Raji (cell line): ENCODE data around the gene SCO2.

Source experiments
- POLR2A ChIP-seq: IDR thresholded peaks from 2 replicates; pipeline ENCODE4 v1.6.1; 2011; ENCODE audit warnings: low read depth, low read length, control low read depth; ENCODE audit not compliant: insufficient read depth

The SCO2 gene

DNA sequence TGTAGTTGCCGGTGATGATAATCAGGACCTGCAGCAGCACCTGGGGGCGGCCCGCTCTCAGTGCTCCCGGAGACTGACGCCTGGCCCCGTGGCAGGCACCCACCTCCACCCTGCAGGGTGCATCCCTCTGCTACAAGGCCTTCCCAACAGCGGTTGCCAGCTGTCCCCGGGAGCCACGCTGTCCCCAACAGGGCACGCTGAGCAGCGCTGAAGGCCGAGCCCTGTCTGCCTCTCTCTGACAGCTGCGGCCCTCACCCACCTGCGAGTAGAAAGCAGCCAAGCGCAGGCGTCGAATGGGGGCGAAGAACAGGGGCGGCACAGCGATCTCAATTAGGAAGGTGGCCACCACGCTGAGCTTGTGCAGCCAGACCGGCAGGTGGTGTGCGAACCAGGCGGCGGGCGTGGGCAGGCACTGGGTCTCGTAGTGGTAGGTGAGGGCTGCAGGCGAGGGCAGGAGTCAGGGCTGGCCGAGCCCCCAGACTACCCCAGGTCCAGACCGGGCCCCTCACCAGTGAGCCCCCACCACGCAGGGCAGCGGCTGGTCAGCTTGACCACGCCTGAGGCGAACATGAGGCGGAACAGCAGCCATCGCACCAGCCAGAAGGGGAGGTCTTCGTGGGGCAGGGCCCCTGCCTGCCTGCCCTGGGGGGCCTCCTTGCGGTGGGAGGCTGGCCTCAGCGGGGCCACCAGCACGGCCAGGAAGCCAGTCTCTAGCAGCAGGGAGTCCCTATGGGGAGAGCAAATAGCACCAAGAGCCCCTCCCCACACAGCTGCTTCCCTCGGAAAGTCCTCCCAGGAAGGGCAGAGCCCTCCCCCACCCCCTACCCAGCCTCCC is 19.4 kb downstream of the SCO2 start:
- TF ChIP-seq POLR2A: no peak

DNA sequence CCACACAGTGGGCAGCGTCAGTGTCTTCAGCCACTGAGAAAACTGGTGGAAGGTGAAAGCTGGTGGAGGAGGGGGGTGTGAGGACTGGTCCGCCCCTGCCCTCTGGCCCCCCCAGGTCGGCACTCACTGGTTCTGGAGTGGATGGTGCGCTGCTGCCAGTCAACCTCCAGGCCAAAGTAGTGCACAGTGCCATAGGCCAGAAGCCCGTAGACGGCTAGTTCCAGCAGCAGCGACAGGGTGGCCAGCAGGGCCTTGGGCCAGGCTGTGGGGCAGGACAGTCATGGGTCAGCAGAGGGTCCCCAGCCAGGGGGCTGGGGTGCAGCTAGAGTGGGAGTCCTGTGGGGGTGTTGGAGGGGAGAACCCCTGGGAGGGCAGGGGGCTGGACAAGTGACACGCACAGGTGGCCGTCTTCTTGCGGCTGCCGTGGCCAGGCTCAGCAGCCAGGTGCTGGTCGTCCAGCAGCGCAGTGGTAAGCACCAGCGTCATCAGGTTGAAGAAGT is 20.1 kb downstream of the SCO2 start:
- TF ChIP-seq POLR2A: no peak

DNA sequence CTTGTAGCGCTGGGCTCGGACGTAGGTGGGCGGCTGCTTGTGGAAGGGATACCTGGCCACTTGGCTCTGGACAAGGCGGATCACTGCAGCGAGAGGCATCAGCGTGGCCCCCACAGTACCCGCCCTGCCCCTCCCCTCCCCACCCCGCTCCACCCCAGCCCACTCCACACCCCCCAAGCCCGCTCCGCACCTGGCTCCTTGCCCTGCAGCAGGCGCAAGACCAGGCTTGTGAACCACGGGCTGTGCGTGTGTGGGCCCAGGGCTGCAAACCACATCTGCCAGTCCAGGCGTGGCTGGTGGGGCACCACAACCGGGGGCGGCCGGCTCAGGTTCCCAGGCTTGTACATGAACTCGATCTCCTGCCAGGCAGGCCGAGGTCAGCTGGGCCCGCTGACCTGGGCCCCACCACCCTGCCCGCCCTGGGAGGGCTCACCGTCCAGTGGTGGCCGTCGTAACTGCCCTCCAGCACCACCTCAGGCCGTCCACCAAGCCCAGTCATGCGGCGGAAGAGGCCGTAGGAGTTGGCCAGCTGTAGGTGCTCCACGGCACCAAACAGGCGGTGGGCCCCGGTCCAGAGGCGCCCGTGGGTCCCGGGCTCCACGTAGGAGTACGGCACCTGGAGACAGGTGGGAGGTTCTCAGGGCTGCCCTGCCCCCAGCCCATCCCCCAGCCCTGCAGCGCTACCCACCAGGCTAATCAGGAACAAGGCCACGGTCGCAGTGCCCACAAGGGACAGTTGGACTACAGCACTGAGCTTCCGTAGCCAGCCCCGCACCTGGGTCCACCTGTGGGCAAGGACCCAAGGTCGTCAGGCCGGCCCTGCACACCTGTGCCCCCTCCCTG is 20.8 kb downstream of the SCO2 start:
- TF ChIP-seq POLR2A: no peak

DNA sequence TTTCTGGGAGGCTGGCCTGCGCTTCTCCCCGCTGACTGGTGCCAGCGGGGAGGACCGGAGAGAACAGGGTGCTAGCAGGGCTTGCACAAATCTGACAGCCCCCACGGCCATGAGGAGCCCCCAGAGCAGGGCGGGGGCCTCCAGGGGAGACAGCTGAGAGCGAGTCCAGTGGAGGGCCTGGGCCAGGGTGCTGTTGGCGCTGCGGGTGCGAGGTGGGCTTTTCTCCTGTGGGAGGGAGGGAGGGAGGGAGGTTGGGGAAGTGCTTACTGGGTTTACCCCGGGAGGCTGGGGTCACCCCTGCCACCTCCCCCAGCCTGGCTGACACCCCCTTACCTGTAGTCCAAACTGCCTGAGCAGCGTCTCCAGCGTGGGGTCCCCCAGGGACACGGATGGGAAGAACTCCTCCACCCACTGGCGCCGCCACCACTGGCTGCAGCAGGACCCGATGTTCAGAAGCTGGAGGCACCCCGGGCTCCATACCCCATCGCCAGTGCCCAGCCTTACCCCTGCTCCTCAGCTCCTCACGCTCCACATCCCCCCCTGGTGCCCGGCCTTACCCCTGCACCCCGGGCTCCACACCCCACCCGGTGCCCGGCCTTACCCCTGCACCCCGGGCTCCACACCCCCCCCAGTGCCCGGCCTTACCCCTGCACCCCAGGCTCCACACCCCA is 21.8 kb downstream of the SCO2 start:
- TF ChIP-seq POLR2A: no peak

DNA sequence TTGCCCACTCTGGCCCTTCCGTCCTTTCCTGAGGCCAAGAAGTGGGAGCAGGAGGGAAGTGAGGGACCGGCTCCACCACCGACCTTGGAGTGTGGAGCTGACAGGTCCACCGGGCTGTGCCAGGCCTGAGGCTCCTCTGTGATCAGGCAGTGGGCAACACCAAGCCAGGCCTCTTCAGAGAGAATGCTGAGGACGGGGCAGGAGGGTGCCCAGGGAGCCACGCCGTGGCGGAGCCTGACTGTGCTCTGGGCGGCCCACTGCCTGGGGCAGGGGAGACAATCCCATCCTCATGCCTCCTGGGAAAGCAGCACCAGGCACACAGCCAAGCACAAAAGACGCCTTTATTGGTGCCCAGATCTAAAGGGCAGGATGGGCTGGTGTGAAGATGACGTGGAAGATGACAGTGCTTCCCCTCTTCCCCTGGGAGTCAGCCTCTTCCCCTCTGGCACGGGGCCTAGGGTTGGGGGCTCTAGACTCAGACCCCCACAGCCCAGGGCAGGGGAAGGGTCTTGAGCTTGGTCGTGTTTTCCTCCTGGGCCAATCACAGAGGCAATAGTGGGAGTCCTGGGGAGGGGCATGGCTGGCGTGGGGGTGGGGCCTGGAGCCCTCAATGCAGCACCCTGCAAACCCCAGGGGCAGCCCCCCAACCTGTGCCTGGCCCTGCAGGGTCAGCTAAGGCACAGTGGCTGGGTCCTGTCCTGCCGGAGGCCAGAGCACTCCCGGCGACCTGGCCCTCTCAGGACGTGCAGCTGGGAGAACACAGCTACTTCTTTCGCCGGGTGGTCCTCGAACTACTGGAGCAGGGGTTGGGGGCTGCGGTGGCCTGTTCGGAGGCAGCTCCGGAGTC is 22.5 kb downstream of the SCO2 start:
- no peak for TF ChIP-seq POLR2A

DNA sequence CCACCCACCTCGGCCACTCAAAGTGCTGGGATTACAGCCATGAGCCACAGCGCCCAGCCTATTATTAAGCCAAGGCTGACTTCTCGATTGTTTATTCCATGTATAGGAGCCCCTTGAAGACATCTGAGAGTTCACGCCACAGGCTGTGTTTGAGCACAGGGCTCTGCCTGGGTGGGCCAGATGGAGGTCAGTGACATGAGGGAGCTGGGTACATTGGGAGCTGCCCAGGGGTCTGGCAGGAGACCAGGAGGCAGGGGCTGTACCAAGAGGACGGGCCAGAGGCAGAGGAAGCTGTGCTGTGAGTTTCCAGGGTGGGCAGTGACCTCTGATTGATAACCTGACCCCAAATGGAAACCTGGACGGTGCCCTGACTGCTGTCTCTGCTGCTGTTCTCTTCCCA is 23.3 kb downstream of the SCO2 start:
- TF ChIP-seq POLR2A: no peak

DNA sequence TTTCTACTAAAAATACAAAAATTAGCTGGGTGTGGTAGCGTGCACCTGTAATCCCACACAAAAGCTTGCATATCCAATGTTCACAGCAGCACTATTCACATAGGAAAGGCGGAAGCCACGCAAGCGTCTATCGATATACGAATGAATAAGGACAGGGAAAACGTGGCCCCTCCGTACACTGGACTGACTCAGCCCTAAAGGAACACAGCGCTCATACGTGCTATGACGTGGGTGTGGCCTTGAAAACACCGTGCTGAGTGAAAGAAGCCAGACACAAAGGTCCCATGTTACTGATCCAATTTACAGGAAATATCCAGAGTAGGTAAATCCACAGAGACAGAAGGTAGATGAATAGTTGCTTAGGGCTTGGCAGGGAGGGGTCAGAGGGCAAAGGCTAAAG is 24.9 kb downstream of the SCO2 start:
- TF ChIP-seq POLR2A: no peak

DNA sequence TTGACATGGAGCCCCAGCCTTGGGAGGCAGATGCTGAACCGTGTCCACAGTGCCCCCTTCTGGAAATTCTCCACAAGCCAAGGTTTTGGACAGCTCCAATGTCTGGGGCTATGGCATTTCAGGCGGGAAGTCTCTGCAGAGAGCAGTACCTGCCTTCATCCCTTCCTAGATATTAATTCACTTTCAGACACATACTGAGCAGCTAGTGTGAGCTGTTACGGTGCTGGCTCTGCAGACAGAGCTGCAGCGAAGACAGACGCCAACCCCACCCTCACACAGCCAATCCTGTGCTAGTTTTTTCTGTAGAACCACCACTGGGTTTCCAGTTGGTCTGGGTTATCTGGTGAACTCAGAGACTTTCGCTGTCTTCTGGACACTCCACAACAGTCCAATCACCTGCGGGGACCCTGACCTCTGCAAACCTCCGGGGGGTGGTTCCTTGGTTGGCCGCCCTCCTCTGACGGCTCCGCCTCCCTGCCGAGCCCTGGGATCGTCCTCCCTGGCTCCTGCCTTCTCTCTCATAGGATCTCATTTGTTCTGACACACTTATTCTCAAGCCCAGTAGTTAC is 27.0 kb downstream of the SCO2 start:
- TF ChIP-seq POLR2A: no peak

DNA sequence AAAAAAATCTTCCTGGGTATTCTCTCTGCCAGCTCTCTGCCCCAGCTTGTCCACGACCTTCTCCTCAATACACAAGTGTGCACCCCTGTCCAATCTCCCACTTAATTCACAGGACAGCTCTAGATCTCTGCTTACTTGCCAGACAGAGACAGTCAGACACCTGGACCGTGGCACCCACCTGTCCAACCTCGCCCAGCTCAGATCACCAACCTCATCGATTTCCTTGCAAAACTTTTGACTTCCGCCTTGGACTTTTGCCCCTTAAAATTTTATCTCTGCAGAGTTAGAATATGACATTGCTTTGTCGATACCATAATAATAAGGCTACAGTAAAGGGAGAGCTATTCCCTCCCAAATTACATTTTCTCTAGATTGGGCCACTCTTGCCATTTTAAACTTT is 28.3 kb downstream of the SCO2 start:
- no peak for TF ChIP-seq POLR2A

DNA sequence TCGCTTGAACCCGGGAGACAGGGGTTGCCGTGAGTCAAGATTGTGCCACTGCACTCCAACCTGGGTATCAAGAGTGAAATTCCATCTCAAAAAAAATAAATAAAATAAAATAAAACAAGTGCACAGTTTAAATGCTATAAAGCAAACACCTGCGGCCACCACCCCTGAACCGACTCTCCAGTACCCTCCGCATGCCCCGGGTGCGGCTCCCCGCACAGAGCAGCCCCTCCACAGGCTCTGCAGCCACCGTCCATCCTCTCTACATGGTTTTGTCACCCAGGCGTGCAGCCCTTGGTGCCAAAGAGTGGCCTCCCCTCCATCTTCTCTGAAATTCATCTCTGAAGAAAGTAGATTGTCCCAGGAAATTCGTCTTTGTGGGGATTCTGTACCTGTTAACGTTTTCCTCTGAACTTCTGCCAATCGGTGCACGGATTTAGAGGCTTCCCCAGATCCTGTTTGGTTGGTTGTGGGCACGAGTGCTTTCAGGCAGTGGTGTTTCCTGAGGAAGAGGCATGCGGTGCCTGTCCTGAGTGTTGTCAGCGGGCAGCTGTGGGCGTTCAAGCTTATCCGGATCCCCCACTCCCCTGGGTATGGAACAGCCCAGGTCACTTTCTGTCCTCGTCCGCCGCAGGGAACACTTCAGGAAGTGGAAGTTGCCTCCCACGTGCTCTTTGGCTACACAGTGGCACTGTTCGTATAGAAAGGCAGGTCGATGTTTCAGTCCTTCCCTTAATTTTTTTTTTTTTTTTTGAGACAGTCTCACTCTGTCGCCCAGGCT is 34.7 kb downstream of the SCO2 start:
- no peak for TF ChIP-seq POLR2A

DNA sequence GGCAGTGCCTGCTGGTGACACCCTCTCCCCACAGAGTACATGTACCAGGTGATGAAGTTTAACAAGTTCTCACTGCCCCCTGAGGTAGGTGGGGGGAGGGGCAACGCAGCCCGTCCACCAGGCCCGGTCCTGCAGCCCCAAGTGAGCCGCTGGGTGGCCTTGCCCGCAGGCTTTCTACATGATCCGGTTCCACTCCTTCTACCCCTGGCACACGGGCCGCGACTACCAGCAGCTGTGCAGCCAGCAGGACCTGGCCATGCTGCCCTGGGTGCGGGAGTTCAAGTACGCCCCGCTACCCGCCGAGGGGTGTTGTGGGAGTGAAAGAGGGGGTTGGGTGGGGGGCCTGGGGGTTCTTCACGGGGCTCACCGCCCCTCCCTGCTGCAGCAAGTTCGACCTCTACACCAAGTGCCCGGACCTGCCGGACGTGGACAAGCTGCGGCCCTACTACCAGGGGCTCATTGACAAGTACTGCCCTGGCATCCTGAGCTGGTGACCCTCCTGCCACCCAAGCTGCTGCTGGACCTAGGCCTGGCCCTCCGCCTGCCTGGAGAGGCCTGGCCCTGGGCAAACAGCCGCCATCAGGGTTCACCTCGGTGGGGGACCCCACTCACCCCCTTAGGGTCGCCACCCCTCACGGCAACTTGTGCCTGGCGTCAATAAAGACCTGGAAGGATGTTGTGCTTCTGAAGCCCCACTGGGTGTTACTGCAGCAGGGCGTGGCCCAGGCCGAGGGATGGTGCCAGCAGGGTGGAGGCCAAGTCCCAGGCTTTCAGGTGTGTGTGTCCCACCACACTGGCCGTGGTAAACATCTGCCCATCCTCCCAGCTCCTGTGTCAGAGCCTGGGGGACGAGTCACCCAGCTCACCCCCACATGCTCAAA is 35.8 kb downstream of the SCO2 start:
- no peak for TF ChIP-seq POLR2A

DNA sequence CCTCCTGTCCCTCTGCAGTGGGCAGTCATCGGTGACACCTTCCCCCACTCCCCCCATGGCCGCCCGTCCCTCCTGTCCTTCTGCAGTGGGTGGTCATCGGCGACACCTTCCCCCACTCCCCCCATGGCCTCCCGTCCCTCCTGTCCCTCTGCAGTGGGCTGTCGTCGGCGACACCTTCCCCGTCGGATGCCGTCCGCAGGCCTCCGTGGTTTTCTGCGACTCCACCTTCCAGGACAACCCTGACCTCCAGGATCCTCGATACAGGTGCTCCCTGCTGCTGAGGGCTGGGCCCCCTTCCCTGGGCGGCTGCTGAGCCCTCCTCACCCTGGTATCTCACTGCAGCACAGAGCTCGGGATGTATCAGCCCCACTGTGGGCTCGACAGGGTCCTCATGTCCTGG is 36.5 kb downstream of the SCO2 start:
- no peak for TF ChIP-seq POLR2A
